Stomach (tissue), 4 donors: ENCODE data around the gene RASAL2.

Source experiments
- EP300 ChIP-seq: sonication (generic); formaldehyde crosslinking; IDR thresholded peaks from one replicate; pipeline ENCODE4 v1.6.1; 2017; ENCODE audit warnings: antibody characterized with exemption
- POLR2A ChIP-seq, 4 donors: fragments of 450-650 bp; IDR thresholded peaks; one replicate each; pipeline ENCODE4 v1.6.1; 2016; ENCODE audit warnings: antibody characterized with exemption in 4 of 4, control low read depth in 2 of 4, mild to moderate bottlenecking in 1 of 4, moderate library complexity in 1 of 4
- POLR2AphosphoS5 ChIP-seq, 3 donors: sonication (generic); formaldehyde crosslinking; IDR thresholded peaks; one replicate each; pipeline ENCODE4 v1.6.1; 2016; ENCODE audit warnings: antibody characterized with exemption in 3 of 3
- TF ChIP-seq, protein P1 (sequence below), 7 experiments: fragments of 450-650 bp in 4 of 7; fragments of 200-600 bp in 3 of 7; sonication (generic) in 3 of 7; IDR thresholded peaks; one replicate each; pipeline ENCODE4 v1.5.1; 2016 to 2019; ENCODE audit warnings: antibody characterized with exemption in 7 of 7, control low read depth in 2 of 7, mild to moderate bottlenecking in 1 of 7

- TF ChIP-seq, protein P1, sequence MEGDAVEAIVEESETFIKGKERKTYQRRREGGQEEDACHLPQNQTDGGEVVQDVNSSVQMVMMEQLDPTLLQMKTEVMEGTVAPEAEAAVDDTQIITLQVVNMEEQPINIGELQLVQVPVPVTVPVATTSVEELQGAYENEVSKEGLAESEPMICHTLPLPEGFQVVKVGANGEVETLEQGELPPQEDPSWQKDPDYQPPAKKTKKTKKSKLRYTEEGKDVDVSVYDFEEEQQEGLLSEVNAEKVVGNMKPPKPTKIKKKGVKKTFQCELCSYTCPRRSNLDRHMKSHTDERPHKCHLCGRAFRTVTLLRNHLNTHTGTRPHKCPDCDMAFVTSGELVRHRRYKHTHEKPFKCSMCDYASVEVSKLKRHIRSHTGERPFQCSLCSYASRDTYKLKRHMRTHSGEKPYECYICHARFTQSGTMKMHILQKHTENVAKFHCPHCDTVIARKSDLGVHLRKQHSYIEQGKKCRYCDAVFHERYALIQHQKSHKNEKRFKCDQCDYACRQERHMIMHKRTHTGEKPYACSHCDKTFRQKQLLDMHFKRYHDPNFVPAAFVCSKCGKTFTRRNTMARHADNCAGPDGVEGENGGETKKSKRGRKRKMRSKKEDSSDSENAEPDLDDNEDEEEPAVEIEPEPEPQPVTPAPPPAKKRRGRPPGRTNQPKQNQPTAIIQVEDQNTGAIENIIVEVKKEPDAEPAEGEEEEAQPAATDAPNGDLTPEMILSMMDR (IDR thresholded peaks at IDR 0.05) = no peak
- TF ChIP-seq POLR2A (IDR thresholded peaks at IDR 0.05) (no peak), EP300 (no peak), POLR2AphosphoS5 (IDR thresholded peaks at IDR 0.05) (no peak)
Measured at GRCh38 chr1:178374016-178374415, 280.1 kb downstream of the RASAL2 start.
